WTC11 (cell line): ENCODE results near the gene ERICH6. TPM values are rescaled to one million over a fixed set of nuclear protein-coding genes. Genes with fewer than 3 reads are reported as not detected.

Source experiments
- ATAC-seq: fragments of 200-7000 bp; cut with Tn5 transposase; 2 replicates; pipeline ENCODE4 v1.10.0; 2021; ENCODE audit warnings: mild to moderate bottlenecking, moderate library complexity
- CTCF ChIA-PET: fragments of 300-600 bp; sonication (Branson Sonifier 250); formaldehyde crosslinking; loops from one replicate; lab custom pipeline; 2021; ENCODE audit warnings: antibody characterized with exemption; lab: Charles Lee
- POLR2A ChIA-PET: fragments of 350-600 bp; sonication (Branson Sonifier 250); formaldehyde crosslinking; loops from one replicate; lab custom pipeline; 2021; ENCODE audit warnings: antibody characterized with exemption; lab: Charles Lee
- DNase-seq: peaks from one replicate; pipeline ENCODE4 v3.0.0; 2021; ENCODE audit warnings: low spot score
- H3K27ac Mint-ChIP-seq: 2 replicates; pipeline ENCODE4 v1.8.0; 2021; ENCODE audit warnings: mixed read lengths
- H3K27me3 Mint-ChIP-seq: 2 replicates; pipeline ENCODE4 v1.8.0; 2021; ENCODE audit warnings: low read depth, mild to moderate bottlenecking, moderate library complexity, mixed read lengths
- H3K36me3 Mint-ChIP-seq: 2 replicates; pipeline ENCODE4 v1.8.0; 2021; ENCODE audit warnings: mixed read lengths
- H3K4me1 Mint-ChIP-seq: 2 replicates; pipeline ENCODE4 v1.8.0; 2022; ENCODE audit warnings: mixed read lengths
- H3K4me3 Mint-ChIP-seq: 2 replicates; pipeline ENCODE4 v1.8.0; 2021; ENCODE audit warnings: mild to moderate bottlenecking, moderate library complexity, mixed read lengths
- H3K9me3 Mint-ChIP-seq: 2 replicates; pipeline ENCODE4 v1.8.0; 2021; ENCODE audit warnings: mixed read lengths
- CBFB ChIP-seq: sonication (generic); formaldehyde crosslinking; IDR thresholded peaks from 2 replicates; pipeline ENCODE4 v1.8.1; 2022; ENCODE audit warnings: mild to moderate bottlenecking, low read depth, missing genetic modification reagents
- ETV6 ChIP-seq: sonication (generic); formaldehyde crosslinking; IDR thresholded peaks from 2 replicates; pipeline ENCODE4 v1.8.1; 2022; ENCODE audit warnings: mild to moderate bottlenecking, missing genetic modification reagents
- FOXP1 ChIP-seq: sonication (generic); formaldehyde crosslinking; IDR thresholded peaks from 2 replicates; pipeline ENCODE4 v1.8.0; 2022; ENCODE audit warnings: missing genetic modification reagents, mild to moderate bottlenecking, moderate library complexity, borderline replicate concordance
- GRHL2 ChIP-seq: fragments of 250-450 bp; sonication (Bioruptor Pico); IDR thresholded peaks from 2 replicates; pipeline ENCODE4 v1.8.0; 2022; ENCODE audit warnings: mild to moderate bottlenecking, moderate library complexity; ENCODE audit not compliant: insufficient replicate concordance, severe bottlenecking
- MYBL2 ChIP-seq: sonication (generic); formaldehyde crosslinking; IDR thresholded peaks from 2 replicates; pipeline ENCODE4 v1.8.1; 2023; ENCODE audit warnings: mild to moderate bottlenecking, moderate library complexity, missing genetic modification reagents
- PRRX2 ChIP-seq: fragments of 250-450 bp; sonication (Bioruptor Pico); IDR thresholded peaks from 2 replicates; pipeline ENCODE4 v1.8.0; 2021; ENCODE audit warnings: mild to moderate bottlenecking
- TCF7 ChIP-seq: sonication (generic); formaldehyde crosslinking; IDR thresholded peaks from 2 replicates; pipeline ENCODE4 v1.8.0; 2022; ENCODE audit warnings: mild to moderate bottlenecking, low read depth, missing genetic modification reagents, moderate library complexity
- TEAD4 ChIP-seq: sonication (generic); formaldehyde crosslinking; IDR thresholded peaks from 2 replicates; pipeline ENCODE4 v1.8.0; 2022; ENCODE audit warnings: mild to moderate bottlenecking, missing genetic modification reagents
- ZNF423 ChIP-seq: fragments of 250-450 bp; sonication (Bioruptor Pico); IDR thresholded peaks from 2 replicates; pipeline ENCODE4 v2.1.2; 2022; ENCODE audit warnings: mild to moderate bottlenecking, moderate library complexity
- total RNA-seq: library from RNA; stranded (reverse); gene quantifications from 3 replicates; pipeline ENCODE4 v1.2.3, GENCODE V29; 2021
- TF ChIP-seq, protein P1 (sequence below): fragments of 250-450 bp; sonication (Bioruptor Pico); IDR thresholded peaks from 2 replicates; pipeline ENCODE4 v1.8.0; 2021; ENCODE audit warnings: mild to moderate bottlenecking
- TF ChIP-seq, protein P2 (sequence below): sonication (generic); formaldehyde crosslinking; IDR thresholded peaks from 2 replicates; pipeline ENCODE4 v1.8.1; 2023; ENCODE audit warnings: mild to moderate bottlenecking, missing genetic modification reagents
- TF ChIP-seq, protein P3 (sequence below): sonication (generic); formaldehyde crosslinking; IDR thresholded peaks from 2 replicates; pipeline ENCODE4 v1.8.0; 2022; ENCODE audit warnings: mild to moderate bottlenecking, missing genetic modification reagents
- TF ChIP-seq, protein P4 (sequence below): fragments of 250-450 bp; sonication (Bioruptor Pico); IDR thresholded peaks from 2 replicates; pipeline ENCODE4 v1.9.0; 2021; ENCODE audit warnings: mild to moderate bottlenecking
- TF ChIP-seq, protein P5 (sequence below): fragments of 250-450 bp; sonication (Bioruptor Pico); conservative IDR thresholded peaks from 2 replicates; pipeline ENCODE4 v1.9.0; 2021; ENCODE audit warnings: mild to moderate bottlenecking
- TF ChIP-seq, protein P6 (sequence below): sonication (generic); formaldehyde crosslinking; IDR thresholded peaks from 2 replicates; pipeline ENCODE4 v1.8.0; 2022; ENCODE audit warnings: mild to moderate bottlenecking, missing genetic modification reagents
- TF ChIP-seq, protein P7 (sequence below): fragments of 200-600 bp; IDR thresholded peaks from 2 replicates; pipeline ENCODE4 v1.8.0; 2022; ENCODE audit warnings: antibody characterized with exemption
- TF ChIP-seq, protein P8 (sequence below): sonication (generic); formaldehyde crosslinking; IDR thresholded peaks from 2 replicates; pipeline ENCODE4 v1.8.0; 2022; ENCODE audit warnings: missing genetic modification reagents

ERICH6 gene
- total RNA-seq, 1 experiment from 2014 or later, result 0.26 TPM

DNA sequence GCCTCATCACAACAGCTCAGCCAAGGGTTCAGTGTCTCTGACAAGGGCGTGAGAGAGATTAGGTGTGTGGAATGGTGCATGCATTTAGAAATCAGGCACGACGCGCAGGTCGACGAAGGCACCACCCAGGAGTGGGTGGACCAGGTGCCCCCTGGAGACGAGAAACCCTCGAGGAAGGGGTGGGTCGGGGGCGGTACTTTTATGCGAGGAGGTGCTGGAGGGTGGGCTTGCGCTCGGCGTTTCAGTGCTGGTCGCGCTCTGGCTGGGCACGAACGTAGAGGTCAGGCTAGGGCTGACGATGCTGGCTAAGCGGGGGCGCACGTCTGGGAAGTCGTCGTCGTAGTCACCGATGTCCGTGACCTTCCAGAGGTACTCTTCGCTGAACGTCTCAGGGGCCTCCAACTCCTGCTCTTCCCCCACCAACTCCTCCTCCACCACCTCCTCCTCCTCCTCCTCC lies 393 bp downstream of the ERICH6 start (continued):
- TF ChIP-seq, protein P1, sequence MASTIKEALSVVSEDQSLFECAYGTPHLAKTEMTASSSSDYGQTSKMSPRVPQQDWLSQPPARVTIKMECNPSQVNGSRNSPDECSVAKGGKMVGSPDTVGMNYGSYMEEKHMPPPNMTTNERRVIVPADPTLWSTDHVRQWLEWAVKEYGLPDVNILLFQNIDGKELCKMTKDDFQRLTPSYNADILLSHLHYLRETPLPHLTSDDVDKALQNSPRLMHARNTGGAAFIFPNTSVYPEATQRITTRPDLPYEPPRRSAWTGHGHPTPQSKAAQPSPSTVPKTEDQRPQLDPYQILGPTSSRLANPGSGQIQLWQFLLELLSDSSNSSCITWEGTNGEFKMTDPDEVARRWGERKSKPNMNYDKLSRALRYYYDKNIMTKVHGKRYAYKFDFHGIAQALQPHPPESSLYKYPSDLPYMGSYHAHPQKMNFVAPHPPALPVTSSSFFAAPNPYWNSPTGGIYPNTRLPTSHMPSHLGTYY, result no peak
- no peak for TF ChIP-seq MYBL2 (CRISPR knock-in tag)

GRCh38 chr3:150699068-150699639 lies 4.6 kb downstream of the ERICH6 start:
- ATAC-seq, result no peak
- POLR2A ChIA-PET, result no interaction called here
- CTCF ChIA-PET, result no interaction called here
- H3K4me3 Mint-ChIP-seq, result no peak overlapping the region
- H3K36me3 Mint-ChIP-seq, result peaks cover 6% of the 10 kb centered on the region
- peaks cover 5% of the 10 kb centered on the region for H3K27me3 Mint-ChIP-seq
- H3K4me1 Mint-ChIP-seq, result no peaks in the 10 kb centered on the region
- H3K27ac Mint-ChIP-seq, result no peak overlapping the region
- no peak for DNase-seq
- H3K9me3 Mint-ChIP-seq, result peaks cover 11% of the 10 kb centered on the region
- TF ChIP-seq, protein P2, sequence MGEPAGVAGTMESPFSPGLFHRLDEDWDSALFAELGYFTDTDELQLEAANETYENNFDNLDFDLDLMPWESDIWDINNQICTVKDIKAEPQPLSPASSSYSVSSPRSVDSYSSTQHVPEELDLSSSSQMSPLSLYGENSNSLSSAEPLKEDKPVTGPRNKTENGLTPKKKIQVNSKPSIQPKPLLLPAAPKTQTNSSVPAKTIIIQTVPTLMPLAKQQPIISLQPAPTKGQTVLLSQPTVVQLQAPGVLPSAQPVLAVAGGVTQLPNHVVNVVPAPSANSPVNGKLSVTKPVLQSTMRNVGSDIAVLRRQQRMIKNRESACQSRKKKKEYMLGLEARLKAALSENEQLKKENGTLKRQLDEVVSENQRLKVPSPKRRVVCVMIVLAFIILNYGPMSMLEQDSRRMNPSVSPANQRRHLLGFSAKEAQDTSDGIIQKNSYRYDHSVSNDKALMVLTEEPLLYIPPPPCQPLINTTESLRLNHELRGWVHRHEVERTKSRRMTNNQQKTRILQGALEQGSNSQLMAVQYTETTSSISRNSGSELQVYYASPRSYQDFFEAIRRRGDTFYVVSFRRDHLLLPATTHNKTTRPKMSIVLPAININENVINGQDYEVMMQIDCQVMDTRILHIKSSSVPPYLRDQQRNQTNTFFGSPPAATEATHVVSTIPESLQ, result no peak
- no peak for TF ChIP-seq GRHL2 (CRISPR knock-in tag)
- no peak for TF ChIP-seq CBFB
- TF ChIP-seq, protein P3, sequence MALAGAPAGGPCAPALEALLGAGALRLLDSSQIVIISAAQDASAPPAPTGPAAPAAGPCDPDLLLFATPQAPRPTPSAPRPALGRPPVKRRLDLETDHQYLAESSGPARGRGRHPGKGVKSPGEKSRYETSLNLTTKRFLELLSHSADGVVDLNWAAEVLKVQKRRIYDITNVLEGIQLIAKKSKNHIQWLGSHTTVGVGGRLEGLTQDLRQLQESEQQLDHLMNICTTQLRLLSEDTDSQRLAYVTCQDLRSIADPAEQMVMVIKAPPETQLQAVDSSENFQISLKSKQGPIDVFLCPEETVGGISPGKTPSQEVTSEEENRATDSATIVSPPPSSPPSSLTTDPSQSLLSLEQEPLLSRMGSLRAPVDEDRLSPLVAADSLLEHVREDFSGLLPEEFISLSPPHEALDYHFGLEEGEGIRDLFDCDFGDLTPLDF (CRISPR knock-in tag), result no peak
- no peak for TF ChIP-seq FOXP1 (CRISPR knock-in tag)
- TF ChIP-seq, protein P4, sequence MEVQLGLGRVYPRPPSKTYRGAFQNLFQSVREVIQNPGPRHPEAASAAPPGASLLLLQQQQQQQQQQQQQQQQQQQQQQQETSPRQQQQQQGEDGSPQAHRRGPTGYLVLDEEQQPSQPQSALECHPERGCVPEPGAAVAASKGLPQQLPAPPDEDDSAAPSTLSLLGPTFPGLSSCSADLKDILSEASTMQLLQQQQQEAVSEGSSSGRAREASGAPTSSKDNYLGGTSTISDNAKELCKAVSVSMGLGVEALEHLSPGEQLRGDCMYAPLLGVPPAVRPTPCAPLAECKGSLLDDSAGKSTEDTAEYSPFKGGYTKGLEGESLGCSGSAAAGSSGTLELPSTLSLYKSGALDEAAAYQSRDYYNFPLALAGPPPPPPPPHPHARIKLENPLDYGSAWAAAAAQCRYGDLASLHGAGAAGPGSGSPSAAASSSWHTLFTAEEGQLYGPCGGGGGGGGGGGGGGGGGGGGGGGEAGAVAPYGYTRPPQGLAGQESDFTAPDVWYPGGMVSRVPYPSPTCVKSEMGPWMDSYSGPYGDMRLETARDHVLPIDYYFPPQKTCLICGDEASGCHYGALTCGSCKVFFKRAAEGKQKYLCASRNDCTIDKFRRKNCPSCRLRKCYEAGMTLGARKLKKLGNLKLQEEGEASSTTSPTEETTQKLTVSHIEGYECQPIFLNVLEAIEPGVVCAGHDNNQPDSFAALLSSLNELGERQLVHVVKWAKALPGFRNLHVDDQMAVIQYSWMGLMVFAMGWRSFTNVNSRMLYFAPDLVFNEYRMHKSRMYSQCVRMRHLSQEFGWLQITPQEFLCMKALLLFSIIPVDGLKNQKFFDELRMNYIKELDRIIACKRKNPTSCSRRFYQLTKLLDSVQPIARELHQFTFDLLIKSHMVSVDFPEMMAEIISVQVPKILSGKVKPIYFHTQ, result no peak
- TF ChIP-seq ZNF423, result no peak
- TF ChIP-seq, protein P5, sequence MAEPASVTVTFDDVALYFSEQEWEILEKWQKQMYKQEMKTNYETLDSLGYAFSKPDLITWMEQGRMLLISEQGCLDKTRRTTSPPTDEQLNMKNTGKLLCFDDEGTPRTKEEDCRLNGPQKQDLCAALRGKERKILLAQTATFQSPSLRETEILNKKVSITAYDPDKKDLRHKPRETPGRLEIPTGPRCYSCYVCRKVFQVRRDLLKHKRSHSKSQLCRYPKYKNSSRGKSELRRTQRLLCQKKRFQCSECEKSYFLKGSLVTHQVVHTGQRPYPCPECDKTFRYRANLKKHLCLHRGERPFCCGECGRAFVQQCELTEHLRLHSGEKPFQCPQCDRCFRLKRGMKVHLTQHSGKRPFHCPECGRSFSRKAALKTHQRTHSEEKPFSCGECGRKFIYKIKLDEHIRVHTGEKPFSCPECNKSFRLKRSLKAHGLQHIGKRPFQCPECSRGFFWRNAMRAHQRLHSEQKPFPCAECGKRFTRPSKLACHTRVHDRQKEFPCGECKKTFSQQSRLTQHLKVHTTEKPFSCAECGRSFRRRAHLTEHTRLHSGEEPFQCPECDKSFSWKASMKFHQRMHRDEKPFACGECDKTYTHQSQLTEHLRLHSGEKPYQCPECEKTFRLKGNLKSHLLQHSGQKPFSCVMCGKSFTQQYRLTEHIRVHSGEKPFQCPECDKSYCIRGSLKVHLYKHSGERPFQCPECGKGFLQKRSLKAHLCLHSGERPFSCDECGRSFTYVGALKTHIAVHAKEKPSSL (CRISPR knock-in tag), result no peak
- TF ChIP-seq TCF7, result no peak
- TF ChIP-seq PRRX2, result no peak
- TF ChIP-seq TEAD4, result no peak
- TF ChIP-seq ETV6 (CRISPR knock-in tag), result no peak
- TF ChIP-seq, protein P6, sequence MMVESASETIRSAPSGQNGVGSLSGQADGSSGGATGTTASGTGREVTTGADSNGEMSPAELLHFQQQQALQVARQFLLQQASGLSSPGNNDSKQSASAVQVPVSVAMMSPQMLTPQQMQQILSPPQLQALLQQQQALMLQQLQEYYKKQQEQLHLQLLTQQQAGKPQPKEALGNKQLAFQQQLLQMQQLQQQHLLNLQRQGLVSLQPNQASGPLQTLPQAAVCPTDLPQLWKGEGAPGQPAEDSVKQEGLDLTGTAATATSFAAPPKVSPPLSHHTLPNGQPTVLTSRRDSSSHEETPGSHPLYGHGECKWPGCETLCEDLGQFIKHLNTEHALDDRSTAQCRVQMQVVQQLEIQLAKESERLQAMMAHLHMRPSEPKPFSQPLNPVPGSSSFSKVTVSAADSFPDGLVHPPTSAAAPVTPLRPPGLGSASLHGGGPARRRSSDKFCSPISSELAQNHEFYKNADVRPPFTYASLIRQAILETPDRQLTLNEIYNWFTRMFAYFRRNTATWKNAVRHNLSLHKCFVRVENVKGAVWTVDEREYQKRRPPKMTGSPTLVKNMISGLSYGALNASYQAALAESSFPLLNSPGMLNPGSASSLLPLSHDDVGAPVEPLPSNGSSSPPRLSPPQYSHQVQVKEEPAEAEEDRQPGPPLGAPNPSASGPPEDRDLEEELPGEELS (CRISPR knock-in tag), result no peak
- TF ChIP-seq, protein P7, sequence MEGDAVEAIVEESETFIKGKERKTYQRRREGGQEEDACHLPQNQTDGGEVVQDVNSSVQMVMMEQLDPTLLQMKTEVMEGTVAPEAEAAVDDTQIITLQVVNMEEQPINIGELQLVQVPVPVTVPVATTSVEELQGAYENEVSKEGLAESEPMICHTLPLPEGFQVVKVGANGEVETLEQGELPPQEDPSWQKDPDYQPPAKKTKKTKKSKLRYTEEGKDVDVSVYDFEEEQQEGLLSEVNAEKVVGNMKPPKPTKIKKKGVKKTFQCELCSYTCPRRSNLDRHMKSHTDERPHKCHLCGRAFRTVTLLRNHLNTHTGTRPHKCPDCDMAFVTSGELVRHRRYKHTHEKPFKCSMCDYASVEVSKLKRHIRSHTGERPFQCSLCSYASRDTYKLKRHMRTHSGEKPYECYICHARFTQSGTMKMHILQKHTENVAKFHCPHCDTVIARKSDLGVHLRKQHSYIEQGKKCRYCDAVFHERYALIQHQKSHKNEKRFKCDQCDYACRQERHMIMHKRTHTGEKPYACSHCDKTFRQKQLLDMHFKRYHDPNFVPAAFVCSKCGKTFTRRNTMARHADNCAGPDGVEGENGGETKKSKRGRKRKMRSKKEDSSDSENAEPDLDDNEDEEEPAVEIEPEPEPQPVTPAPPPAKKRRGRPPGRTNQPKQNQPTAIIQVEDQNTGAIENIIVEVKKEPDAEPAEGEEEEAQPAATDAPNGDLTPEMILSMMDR, result no peak
- TF ChIP-seq, protein P8, sequence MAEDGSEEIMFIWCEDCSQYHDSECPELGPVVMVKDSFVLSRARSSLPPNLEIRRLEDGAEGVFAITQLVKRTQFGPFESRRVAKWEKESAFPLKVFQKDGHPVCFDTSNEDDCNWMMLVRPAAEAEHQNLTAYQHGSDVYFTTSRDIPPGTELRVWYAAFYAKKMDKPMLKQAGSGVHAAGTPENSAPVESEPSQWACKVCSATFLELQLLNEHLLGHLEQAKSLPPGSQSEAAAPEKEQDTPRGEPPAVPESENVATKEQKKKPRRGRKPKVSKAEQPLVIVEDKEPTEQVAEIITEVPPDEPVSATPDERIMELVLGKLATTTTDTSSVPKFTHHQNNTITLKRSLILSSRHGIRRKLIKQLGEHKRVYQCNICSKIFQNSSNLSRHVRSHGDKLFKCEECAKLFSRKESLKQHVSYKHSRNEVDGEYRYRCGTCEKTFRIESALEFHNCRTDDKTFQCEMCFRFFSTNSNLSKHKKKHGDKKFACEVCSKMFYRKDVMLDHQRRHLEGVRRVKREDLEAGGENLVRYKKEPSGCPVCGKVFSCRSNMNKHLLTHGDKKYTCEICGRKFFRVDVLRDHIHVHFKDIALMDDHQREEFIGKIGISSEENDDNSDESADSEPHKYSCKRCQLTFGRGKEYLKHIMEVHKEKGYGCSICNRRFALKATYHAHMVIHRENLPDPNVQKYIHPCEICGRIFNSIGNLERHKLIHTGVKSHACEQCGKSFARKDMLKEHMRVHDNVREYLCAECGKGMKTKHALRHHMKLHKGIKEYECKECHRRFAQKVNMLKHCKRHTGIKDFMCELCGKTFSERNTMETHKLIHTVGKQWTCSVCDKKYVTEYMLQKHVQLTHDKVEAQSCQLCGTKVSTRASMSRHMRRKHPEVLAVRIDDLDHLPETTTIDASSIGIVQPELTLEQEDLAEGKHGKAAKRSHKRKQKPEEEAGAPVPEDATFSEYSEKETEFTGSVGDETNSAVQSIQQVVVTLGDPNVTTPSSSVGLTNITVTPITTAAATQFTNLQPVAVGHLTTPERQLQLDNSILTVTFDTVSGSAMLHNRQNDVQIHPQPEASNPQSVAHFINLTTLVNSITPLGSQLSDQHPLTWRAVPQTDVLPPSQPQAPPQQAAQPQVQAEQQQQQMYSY (CRISPR knock-in tag), result no peak
